Measurements from ENCODE around the gene DFFB.

Gene DFFB

GRCh38 chr1:3831689-3832088 is 25.6 kb upstream of the DFFB start:
- TF ChIP-seq PATZ1 (tag by site-specific recombination; IDR thresholded peaks at IDR 0.05) (no peak), OVOL3 (tag by site-specific recombination; IDR thresholded peaks at IDR 0.05) (no peak), MEIS1 (CRISPR knock-in tag; IDR thresholded peaks at IDR 0.05; ENCODE audit: borderline replicate concordance) (no peak), ZNF701 (tag by site-specific recombination; IDR thresholded peaks at IDR 0.05) (no peak), INSM2 (tag by site-specific recombination; IDR thresholded peaks at IDR 0.05) (no peak), ZBTB26 (tag by site-specific recombination; optimal IDR thresholded peaks at IDR 0.05) (no peak), ZNF776 (tag by site-specific recombination; IDR thresholded peaks at IDR 0.05; ENCODE audit: borderline replicate concordance) (no peak), ZNF18 (tag by site-specific recombination; IDR thresholded peaks at IDR 0.05) (no peak), RBAK (tag by site-specific recombination; IDR thresholded peaks at IDR 0.05) (no peak), ZNF837 (tag by site-specific recombination; IDR thresholded peaks at IDR 0.05) (no peak), ZNF76 (tag by site-specific recombination; IDR thresholded peaks at IDR 0.05; ENCODE audit: borderline replicate concordance, low read depth) (no peak)
- TF ChIP-seq, protein P1, sequence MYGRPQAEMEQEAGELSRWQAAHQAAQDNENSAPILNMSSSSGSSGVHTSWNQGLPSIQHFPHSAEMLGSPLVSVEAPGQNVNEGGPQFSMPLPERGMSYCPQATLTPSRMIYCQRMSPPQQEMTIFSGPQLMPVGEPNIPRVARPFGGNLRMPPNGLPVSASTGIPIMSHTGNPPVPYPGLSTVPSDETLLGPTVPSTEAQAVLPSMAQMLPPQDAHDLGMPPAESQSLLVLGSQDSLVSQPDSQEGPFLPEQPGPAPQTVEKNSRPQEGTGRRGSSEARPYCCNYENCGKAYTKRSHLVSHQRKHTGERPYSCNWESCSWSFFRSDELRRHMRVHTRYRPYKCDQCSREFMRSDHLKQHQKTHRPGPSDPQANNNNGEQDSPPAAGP (tag by site-specific recombination; IDR thresholded peaks at IDR 0.05): no peak
- no peak overlapping the region for H3K4me3 ChIP-seq (ENCODE audit: low read depth, low read length)
- H3K27ac ChIP-seq (ENCODE audit: extremely low read depth, low read depth, low read length): no peak overlapping the region
- no peaks in the 10 kb centered on the region for H3K9me3 ChIP-seq (ENCODE audit: control insufficient read depth, insufficient read depth, low read depth, low read length)
- ChIA-PET POLR2A (no interaction called here), CTCF (no interaction called here)
- H3K36me3 ChIP-seq (ENCODE audit: control insufficient read depth in 2 of 2, insufficient read depth in 1 of 2, low read length in 2 of 2): peaks cover 33 to 93% of the 10 kb centered on the region in 2 experiments
- no peaks in the 10 kb centered on the region for H3K4me1 ChIP-seq (ENCODE audit: control insufficient read depth, insufficient read depth, low read length)

DNA sequence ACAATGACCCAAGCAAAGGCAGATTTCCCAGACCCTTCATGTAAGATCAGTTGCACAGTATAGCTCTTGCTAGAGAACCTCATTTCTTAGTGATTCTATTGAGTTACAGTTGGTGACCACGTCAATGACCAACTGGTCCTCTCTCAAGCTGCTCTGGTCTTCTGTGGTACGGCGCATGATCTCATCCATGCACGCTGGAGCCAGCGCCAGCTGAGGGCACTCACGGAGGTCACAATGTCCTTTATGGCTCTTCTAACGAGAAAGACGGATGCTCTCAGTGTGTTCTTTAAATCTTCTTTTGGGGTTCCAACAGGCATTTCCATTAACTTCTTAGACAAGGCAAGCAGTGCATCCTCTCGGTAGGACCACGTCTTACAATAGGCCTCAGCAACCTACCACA is 22.6 kb upstream of the DFFB start:
- ChIA-PET POLR2A (no interaction called here), CTCF (no interaction called here)
- no peak overlapping the region for H3K27ac ChIP-seq (ENCODE audit: extremely low read depth, low read depth, low read length)
- H3K9me3 ChIP-seq (ENCODE audit: control insufficient read depth, insufficient read depth, low read depth, low read length): no peaks in the 10 kb centered on the region
- no peak overlapping the region for H3K4me3 ChIP-seq (ENCODE audit: low read depth, low read length)
- TF ChIP-seq HOXC10 (CRISPR knock-in tag; IDR thresholded peaks at IDR 0.05): no peak
- no peak for TF ChIP-seq ZNF610 (tag by site-specific recombination; IDR thresholded peaks at IDR 0.05; ENCODE audit: borderline replicate concordance)
- no peak for TF ChIP-seq ZNF24 (tag by site-specific recombination; IDR thresholded peaks at IDR 0.05)
- peaks cover 41 to 93% of the 10 kb centered on the region in 2 experiments for H3K36me3 ChIP-seq (ENCODE audit: control insufficient read depth in 2 of 2, insufficient read depth in 1 of 2, low read length in 2 of 2)
- no peaks in the 10 kb centered on the region for H3K4me1 ChIP-seq (ENCODE audit: control insufficient read depth, insufficient read depth, low read length)

GRCh38 chr1:3836421-3836820 is 20.9 kb upstream of the DFFB start:
- Histone ChIP-seq H3K9me3 (ENCODE audit: control insufficient read depth, insufficient read depth, low read depth, low read length) (no peaks in the 10 kb centered on the region), H3K4me1 (ENCODE audit: control insufficient read depth, insufficient read depth, low read length) (no peaks in the 10 kb centered on the region), H3K27ac (ENCODE audit: extremely low read depth, low read depth, low read length) (no peak overlapping the region), H3K36me3 (ENCODE audit: control insufficient read depth in 2 of 2, insufficient read depth in 1 of 2, low read length in 2 of 2) (peaks cover 33 to 93% of the 10 kb centered on the region in 2 experiments), H3K4me3 (ENCODE audit: low read depth, low read length) (no peak overlapping the region)
- ChIA-PET CTCF (no interaction called here), POLR2A (no interaction called here)
- TF ChIP-seq ZNF292 (tag by site-specific recombination; IDR thresholded peaks at IDR 0.05; ENCODE audit: borderline replicate concordance, low read depth) (no peak), MYNN (tag by site-specific recombination; IDR thresholded peaks at IDR 0.05; ENCODE audit: borderline replicate concordance) (no peak), ZNF157 (tag by site-specific recombination; IDR thresholded peaks at IDR 0.05) (no peak), ZNF341 (tag by site-specific recombination; IDR thresholded peaks at IDR 0.05; ENCODE audit: low read depth) (no peak), BCL11B (tag by site-specific recombination; IDR thresholded peaks at IDR 0.05; ENCODE audit: low read depth) (no peak), ZNF248 (tag by site-specific recombination; IDR thresholded peaks at IDR 0.05) (no peak), GLI2 (tag by site-specific recombination; IDR thresholded peaks at IDR 0.05; ENCODE audit: borderline replicate concordance, low read depth) (no peak), YY2 (tag by site-specific recombination; IDR thresholded peaks at IDR 0.05) (no peak), ZNF311 (tag by site-specific recombination; IDR thresholded peaks at IDR 0.05; ENCODE audit: borderline replicate concordance) (no peak), ZBTB7A (tag by site-specific recombination; IDR thresholded peaks at IDR 0.05; ENCODE audit: low read depth) (no peak)

All from HEK293 (cell line).